ENCODE results near the gene PGM5.

PGM5 gene

GRCh38 chr9:68500457-68501381 is 144.3 kb downstream of the PGM5 start:
- no peak for DNase-seq

GRCh38 chr9:68502279-68502678 is 145.9 kb downstream of the PGM5 start:
- DNase-seq = no peak

- peak; percentile 36 for DNase-seq
Observed at GRCh38 chr9:68505681-68506409, 149.4 kb downstream of the PGM5 start.

GRCh38 chr9:68506551-68506950 is 150.1 kb downstream of the PGM5 start:
- DNase-seq = no peak

GRCh38 chr9:68507130-68507805 is 150.9 kb downstream of the PGM5 start:
- DNase-seq = no peak

- DNase-seq = no peak
Observed at GRCh38 chr9:68507806-68508145, 151.4 kb downstream of the PGM5 start.

GRCh38 chr9:68508547-68508946 is 152.1 kb downstream of the PGM5 start:
- no peak for DNase-seq

- DNase-seq = no peak
Observed at GRCh38 chr9:68509689-68510088, 153.3 kb downstream of the PGM5 start.

- DNase-seq = no peak
Observed at GRCh38 chr9:68513385-68513784, 157.0 kb downstream of the PGM5 start.

- DNase-seq = no peak
Observed at GRCh38 chr9:68513981-68514380, 157.6 kb downstream of the PGM5 start.

- no peak for DNase-seq
Observed at GRCh38 chr9:68515326-68516017, 159.1 kb downstream of the PGM5 start.

- DNase-seq = no peak
Observed at GRCh38 chr9:68522131-68522530, 165.7 kb downstream of the PGM5 start.

- no peak for DNase-seq
Observed at GRCh38 chr9:68522954-68523353, 166.5 kb downstream of the PGM5 start.

- DNase-seq = no peak
Observed at GRCh38 chr9:68523367-68523936, 167.0 kb downstream of the PGM5 start.

GRCh38 chr9:68530618-68531017 is 174.2 kb downstream of the PGM5 start:
- no peak for DNase-seq

- DNase-seq = no peak
Observed at GRCh38 chr9:68532131-68532530, 175.7 kb downstream of the PGM5 start.

GRCh38 chr9:68533678-68534077 is 177.3 kb downstream of the PGM5 start:
- DNase-seq = no peak

- no peak for DNase-seq
Observed at GRCh38 chr9:68536876-68537615, 180.6 kb downstream of the PGM5 start.

- no peak for DNase-seq
Observed at GRCh38 chr9:68537616-68537880, 181.1 kb downstream of the PGM5 start.

- DNase-seq = no peak
Observed at GRCh38 chr9:68538200-68538599, 181.8 kb downstream of the PGM5 start.

- no peak for DNase-seq
Observed at GRCh38 chr9:68540712-68541535, 184.5 kb downstream of the PGM5 start, which contains the start of gene TMEM252. TSS of gene TMEM252 (minus strand) at chr9:68540883. CDS start at chr9:68540814, 69 bp downstream.
